HG03342 (cell line): Measurements from ENCODE around the gene EYA4.

Experiments
- ATAC-seq: cut with Tn5 transposase; IDR thresholded peaks from one replicate; pipeline ENCODE4 v1.9.1; 2021; ENCODE audit warnings: mild to moderate bottlenecking, moderate library complexity; ENCODE audit not compliant: unreplicated experiment

The EYA4 gene

DNA sequence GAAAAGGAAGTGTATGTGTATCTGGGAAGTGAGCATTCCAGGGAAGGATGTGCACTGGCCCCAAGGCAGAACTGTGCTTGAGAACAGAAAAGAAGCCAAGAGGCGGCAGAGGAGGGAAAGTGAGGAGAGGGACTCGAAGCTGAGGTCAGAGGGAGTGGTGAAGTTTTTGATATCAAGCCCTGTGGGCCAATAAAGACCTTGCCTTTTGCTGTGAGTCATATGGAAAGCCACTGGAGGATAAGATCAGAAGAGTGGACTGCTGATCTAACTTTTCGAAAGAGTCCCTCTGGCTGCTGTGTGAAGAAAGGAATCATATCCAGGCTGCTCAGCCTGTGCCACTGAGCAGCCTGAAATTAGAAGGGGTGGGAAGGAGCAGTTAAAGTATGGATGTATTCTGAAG is 99.4 kb downstream of the EYA4 start:
- ATAC-seq = no peak

DNA sequence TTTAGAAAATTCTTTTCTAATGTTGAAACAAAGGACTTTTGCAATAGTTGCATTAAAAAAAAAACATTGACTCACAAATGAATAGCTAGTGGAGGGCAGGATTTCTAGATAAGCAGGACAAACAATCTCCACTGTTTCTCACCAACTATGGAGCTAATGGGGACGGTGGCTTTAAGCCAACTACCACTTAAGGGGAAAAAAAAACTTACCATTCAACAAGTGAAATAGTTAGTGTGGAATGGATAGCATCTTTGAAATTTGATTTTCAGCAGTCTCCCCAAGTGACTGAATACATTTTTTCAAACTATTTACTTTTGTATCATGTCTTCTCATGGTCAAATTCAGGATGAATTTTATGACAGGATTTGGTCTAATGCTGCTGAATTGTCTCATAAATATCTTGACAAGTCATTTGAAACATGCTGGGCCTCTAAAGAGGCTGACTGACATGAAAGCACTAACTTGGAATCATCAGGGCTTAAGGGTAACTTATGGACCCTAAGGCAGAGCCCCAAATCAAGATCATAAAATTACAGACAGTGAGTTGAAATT is 100.5 kb downstream of the EYA4 start:
- ATAC-seq = no peak

DNA sequence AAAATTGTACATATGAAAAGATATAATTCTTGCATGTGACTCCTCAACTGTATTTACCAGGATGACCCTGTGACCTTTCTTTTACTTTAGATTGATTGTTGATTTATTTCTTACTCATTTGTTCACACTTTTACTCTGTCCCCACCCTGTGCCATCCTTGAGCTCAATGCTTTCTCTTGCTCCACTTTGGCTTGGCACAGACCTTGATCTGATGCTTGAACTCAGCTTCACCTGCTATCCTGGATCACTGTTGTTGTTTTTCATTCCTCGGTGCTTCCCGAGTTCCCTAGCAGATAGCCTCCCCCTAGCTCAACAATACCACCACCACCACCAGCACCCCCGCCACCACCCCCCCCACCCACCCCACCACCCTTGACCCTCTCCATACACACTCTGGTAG is 102.1 kb downstream of the EYA4 start:
- no peak for ATAC-seq

DNA sequence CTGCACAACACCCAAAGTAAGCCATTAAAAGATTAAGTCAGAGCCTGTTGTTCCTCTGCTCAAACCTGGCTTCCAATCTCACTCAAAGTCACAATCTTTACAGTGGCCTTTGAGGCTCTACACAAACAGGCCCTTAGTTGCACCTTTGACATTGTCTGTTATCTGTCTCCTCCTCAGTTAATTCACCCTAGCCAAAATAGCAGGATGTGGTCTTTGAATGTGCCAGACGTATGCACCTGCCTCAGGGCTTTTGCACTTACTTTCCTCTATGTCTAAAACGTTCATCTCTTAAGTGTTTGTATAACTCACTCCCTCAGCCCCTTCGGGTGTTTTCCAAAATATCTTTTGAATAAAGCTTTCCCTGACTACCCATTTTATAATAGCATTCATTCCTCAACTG is 107.7 kb downstream of the EYA4 start:
- no peak for ATAC-seq

DNA sequence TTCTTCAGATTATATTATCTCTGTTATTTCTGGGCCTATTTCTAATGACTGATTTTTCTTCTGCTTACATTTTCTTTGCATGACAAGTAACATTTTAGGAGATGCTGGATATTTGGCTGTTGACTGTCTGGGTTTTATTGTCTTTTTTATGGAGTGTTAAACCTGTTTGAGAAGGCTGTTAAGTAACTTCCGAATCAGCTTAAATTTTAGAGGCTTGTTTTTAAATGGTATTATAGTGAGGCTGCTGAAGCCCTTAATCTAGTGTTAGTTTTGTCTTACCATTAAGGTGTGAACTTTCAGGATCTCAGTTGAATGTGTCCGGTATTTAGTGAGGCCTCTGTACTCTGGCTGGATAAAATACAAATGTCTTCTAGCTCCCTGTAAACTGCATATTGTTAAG is 109.8 kb downstream of the EYA4 start:
- ATAC-seq = no peak

DNA sequence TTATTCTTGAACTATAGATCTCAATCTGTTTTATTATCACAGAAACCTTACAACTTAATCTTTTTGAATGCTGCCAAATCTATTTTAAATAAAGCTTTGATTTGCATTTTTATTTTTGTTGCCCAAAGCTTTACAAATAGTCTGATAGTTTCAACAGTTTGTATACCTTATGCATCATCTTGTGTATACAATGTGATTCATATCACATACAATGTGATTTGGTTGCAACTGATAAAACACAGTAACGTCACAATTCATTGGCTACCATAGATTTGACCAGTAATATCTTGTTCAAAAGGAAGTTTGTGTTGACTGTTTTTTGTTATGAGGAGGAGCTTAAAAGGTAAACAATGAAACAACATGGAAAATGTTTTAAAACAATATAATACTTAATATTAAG is 110.9 kb downstream of the EYA4 start:
- no peak for ATAC-seq

DNA sequence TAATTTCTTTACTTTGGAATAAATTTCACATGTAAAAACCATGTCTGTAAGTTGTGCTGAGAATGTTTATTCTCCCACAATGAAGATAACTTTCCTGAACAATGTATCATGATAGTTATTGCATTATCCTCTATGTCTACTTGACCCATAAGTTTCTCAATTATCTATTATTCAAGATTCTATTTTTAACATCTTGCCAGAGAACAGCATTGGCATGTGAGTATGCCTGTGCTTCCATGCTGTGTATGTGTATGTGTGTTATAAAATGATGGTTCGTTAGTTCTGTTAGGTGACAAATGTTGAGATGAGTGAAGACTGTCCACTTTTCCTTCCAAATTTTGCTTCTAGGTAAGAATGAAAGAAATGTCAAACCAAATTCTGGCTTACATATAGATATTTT is 111.9 kb downstream of the EYA4 start:
- no peak for ATAC-seq

DNA sequence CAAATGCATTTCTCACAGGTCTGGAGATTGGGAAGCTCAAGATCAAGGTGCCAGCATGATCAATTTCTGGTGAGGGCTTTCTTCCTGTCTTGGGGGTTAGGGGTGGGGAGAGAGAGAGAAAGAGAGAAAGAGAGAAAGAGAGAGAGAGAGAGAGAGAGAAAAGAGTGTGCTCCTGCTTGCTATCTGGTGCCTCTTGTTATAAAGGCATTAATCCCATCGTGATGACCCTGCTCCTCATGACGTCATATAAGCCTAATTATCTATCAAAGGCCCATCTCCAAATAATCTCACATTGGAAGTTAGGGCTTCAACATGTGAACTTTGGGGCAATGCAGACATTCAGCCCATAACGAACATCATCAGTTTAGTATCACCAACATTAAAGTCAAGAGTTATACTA is 114.8 kb downstream of the EYA4 start:
- no peak for ATAC-seq

DNA sequence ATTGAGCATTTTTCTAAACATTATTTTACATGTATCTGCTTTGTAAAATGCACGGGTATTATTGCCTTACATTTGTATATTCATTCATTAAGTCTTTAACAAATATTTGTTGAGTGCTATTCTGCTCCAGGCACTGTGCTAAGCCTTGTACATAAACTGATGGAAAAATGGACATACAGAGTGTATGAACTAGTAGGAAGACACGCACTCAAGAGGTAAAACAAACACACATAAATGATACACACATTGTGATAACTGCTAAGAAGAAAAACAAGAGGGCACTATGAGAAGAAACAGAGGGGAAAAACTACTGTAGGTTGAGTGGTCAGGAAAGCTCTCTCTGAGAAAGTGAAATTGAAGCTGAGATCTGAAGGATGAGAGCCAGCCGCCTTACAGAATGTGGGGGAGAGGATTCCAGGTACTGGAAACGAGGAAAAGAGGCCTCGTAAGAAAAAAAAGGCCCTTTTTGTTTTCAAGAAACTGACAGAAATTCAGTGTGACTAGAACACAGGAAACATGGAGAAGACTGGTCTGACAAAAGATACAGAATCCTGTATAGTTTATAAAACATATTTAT is 117.5 kb downstream of the EYA4 start:
- ATAC-seq = no peak

DNA sequence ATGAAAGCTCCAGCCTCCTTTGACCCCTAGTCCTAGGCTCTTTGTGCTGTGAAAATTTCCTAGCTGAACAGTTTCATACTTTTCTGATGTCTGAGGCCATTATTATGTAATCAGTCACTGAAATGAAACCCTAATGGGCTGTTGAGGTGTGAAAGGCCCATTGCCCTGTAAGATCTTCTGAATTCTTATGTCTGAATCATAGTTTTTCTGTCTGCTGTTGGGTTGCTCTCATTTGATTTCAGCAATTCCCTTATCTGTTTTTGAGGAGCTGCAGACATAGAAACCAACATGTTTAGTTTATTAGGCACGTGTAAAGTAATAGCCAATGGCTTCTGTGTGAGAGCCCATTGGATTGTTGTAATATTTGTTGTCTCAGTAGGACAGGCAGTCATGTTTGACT is 118.1 kb downstream of the EYA4 start:
- no peak for ATAC-seq

DNA sequence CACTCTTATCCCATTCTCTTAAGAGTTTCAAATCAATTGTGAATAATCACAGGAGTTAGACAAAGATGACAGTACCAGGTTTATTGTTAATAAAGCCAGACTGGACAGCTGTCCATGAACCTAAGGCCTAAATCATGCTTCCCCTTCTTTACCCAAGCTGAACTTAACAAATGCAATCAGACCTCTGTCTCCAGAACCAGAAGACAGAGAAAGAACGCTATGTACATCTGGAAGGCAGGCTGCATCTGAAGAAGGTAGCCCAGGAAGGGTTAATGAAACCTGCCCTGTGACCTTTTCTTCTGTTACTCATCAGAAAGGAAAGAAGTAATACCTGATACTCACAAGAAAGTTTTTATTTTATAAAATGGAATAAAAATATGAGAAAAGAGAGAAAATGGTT is 118.6 kb downstream of the EYA4 start:
- ATAC-seq = no peak

DNA sequence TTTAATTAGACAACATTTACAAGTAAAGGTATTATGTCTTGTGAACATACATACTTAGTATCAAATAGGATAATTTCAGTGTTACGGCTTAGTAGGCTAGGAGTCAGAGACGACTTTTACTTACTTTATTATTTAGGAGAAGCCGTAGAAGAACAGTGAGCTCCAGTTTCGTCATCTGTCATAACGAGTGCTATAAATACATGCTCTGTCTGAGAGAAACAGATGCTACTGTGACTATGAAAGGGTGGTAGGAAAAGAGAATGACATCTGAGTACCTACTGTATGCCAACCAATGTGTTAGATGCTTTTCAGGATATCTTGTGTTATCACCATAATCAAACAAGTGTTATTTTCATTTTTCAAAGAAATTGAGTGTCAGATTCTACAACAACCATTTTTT is 119.0 kb downstream of the EYA4 start:
- no peak for ATAC-seq

DNA sequence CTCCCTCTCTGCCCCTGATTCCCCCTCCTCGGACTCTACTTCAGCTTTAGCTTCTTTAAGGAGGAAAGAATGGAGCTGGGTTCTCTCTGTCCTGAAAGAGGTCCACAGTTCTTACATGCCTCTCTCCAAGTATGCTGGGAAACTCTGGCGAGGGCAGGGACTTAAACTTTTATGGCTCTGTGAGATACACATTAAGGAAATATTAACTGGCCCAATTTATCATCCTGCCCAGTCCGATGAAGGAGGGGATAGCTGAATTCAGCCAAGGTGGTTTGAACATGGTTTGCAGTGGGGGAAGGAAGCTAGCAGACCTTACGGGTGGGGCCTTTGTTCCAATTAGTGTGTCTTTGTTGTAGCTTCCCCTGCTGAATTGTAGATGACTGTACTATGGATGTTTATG is 121.7 kb downstream of the EYA4 start:
- no peak for ATAC-seq

DNA sequence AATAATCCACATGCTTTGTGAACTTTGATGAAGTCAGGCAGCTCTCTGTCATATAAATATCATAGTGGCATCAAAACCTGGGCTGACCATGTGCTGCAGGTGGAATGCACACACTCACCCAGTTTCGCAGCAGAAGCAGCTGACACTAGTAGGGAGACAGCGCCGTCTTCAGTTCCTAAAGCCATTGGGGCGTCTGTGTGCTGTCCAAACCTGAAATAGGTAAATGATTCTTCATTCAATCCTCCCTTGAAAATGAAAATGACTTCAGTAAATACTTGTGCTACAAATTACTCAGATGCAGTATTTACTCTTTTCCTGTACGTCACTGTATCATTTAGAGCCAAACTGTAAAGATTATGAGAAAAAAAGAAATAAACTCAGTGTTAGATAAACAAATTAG is 127.5 kb downstream of the EYA4 start:
- ATAC-seq = no peak

DNA sequence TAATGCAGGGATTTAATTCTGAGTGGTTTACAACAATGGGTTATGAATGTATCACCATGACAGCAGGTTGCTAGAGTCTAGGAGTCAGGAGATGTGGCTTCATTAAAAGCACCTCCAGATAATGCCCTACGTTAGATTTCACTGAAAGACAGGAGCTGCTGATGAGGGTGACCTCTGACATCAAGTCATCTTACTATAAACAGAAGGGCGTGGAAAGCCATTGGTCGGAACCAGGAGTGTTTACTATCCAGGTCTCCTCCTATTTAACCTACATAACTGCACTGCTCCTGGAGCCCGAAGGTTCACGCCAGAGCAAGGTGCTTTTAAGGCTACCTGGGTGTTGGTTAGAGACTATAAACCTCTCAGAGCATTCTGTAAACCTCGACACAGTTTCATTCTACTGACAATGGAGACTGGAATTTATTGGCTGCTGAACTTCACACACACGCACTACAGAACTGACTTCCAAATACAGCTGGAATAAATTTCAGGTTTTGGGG is 128.7 kb downstream of the EYA4 start:
- no peak for ATAC-seq

DNA sequence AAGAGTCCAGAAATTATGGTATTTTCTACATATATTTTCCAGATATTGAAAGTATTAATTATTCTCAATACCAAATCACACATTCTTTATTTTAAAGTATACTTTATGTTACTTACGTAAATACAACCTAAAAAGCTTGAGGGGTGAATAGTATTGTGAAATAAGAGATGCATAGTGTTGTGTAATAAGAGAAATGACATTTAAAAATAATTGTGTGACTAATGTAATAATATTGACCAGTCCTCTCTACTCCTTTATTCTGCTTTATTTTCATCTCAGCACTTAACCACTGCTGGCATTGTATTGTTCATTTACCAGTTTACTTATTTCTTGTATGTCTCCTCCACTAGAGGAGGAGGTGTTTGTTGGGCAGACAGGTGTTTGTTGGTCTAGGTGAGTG is 135.6 kb downstream of the EYA4 start:
- no peak for ATAC-seq

DNA sequence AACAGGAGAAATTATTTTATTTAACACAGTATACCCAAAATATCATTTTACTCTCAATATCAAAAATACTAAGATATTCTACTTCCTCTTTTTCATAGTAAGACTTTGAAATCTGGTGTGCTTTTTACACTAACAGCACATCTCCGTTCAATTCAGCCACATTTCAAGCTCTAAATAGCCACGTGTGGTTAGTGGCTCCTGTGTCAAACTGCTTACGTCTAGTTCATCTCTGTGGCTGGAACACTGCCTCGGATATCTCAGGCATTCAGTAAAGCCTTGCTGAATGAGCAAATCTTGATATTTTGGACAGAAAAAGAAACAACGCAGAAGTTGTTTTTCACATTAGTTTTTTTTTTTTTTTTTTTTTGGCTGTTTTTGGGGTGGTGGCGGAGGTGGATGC is 136.1 kb downstream of the EYA4 start:
- no peak for ATAC-seq

DNA sequence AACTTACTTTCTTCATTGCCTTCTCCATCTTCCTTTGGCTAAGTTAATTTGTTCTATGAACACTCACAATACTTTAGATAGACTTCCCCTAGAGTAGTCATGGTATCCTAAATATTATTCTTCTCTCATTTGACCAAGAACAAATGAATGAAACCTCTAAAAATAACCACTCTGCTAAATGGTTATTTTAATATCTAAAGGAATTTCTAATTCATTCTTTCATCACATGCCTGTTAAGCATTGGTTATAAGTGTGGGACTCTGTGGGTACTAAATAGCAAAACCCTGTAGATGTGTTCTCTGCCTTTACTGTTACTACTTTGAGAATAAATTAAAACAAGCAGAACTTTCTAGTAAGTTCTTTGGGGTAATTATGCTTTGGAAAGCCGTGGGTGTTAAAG is 138.9 kb downstream of the EYA4 start:
- no peak for ATAC-seq

DNA sequence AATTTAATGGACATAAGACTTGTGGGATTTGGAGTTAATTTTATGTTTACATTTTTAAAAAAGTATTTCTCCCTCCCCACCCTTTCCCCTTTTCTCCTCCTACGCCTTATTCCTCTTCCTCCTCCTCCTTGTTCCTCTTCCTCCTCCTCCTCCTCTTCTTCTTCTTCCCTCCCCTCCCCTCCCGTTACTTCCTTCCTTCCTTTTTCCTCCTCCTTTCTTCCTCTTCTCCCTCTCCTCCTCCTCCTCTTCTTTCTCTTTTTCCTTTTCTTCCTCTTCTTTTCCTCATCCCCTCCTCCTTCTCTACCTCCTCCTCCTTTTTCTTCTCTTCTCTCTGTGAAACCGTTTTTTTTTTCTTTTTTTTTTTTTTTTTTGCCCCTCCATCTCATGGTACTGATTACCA is 139.6 kb downstream of the EYA4 start:
- ATAC-seq = no peak

DNA sequence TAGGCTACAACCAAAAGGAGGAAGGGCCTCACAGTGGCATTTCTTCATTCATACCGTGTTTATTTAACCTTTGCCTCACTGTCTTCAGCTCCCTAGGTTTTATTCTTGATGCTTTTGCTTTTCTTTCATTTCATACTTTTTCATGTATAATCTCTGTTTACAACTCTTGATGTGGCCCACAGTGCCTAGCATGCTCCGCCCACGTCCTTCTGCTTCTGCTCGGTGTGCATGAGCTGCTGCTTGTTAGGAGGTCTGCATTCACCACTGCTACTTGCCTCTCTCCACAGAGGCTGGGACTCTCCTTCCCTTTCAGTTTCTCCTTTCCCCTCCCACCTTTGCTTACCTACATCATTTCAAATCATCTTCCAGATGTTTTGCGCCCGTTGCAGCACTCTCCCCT is 147.6 kb downstream of the EYA4 start:
- no peak for ATAC-seq

DNA sequence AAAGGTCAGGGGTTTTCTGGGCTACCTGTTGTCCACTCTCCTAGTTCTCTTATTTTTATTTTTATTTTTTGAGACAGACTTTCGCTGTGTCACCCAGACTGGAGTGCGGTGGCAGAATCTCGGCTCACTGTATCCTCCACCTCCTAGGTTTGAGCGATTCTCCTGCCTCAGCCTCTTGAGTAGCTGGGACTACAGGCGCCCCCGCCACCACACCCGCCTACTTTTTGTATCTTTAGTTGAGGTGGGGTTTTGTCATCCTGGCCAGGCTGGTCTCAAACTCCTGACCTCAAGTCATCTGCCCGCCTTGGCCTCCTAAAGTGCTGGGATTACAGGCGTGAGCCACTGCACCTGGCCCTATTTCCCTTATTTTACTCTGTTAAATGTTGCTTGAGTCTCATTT is 149.0 kb downstream of the EYA4 start:
- no peak for ATAC-seq

DNA sequence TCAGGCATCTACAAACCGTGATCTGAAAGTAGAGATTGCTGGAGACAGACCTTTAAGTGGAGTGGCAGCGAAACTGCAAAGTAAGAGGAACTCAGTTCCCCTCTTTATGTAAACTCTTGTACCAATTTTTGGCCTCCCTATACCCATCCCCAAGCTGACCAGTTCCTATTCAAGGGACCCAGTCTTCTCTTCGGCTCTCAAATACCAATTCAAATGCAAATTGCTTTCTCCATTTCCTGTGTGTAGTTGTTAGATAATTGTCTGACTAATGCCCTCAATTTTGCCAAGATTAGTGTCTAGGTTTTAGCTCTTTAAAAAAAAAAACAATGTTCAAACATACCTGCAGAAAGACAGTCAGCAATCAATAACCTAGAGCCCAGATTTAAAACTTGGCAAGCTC is 150.9 kb downstream of the EYA4 start:
- no peak for ATAC-seq

DNA sequence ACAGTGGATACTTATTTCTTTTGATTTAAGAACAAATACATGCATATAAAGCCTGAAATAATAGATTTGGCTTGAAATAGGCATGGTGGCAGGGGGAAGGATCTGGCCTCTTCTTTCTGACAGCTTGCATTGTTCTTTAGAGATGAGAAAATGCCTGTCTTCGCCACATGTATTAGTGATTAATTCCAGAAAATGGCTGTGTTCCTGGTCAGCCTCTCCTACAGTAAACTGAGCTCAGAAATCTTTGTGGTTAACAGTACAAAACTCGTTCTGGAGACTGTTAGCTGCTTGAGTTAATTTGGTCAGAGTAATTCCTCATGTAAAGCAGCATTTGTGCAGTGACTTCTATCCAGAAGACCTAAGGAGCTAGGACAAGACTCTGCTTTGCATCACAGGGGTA is 151.5 kb downstream of the EYA4 start:
- no peak for ATAC-seq
